IPS DF 4.7 (cell line): Measurements from ENCODE around the gene CLMN.

Experiments
- DNase-seq: peaks from one replicate; pipeline ENCODE4 v3.0.0-alpha.2; 2013; ENCODE audit warnings: low spot score; ENCODE audit errors: extremely low read depth

CLMN gene

DNA sequence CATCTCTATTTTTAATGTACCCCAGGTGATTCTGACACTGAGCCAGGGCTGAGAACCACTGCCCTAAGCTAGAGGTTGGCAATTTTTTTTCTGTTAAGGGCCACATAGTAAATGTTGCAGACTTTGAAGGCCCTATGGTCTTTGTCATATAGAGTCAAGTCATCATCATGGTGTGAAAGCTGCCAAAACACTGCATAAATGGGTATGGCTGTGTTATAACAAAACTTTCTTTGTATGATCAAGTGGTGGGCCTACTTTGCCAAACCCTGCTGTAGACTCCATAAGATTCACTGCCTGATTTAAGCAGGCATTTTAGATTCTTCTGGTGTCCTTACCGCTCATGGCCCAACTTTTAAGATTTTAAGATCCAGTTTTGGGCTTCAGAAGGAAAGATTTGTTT is 76.8 kb downstream of the CLMN start:
- DNase-seq, result no peak

DNA sequence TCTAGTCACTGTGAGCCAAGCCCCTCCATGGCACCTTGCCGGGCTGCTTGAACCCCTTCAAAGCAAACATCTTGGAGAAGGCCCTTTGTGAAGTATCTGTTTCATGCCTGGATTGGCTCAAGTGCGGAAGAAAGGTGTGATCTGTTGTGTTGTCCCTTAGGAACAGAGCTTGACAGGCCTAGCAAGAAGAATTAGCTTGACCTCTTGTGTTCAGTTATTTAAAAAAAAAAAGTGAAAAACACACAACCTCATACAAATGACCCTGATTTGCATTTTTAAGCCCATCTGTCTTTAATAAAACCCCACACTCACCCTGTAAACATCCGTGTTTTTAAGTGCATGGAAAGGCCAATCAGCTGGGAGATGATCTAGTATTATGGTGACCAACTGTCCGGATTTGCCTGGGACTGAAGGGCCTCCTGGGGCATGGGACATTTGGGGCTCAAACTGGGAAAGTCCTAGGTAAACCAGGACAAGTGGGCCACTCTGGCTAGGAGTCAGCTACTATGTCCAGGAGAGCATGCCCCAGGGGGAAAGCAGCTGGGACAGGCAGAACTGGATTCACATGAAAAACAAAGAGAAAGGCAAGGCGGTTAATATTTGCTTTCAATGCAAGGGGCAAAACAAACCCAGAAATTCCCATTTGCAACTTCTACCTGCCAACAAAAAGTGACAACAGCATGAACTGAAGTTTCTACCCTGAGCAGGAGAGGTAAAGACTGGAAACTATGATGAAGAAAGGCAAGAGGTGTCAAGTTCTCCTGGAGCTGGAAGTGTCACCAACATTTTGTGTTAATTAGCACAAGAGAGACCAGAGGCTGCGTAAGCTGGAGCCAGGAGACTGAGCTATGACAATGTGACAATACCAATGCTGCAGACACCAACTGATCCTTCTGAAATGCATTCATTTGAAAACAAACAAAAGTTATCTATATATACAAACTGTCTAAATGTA is 78.6 kb downstream of the CLMN start:
- DNase-seq, result no peak

DNA sequence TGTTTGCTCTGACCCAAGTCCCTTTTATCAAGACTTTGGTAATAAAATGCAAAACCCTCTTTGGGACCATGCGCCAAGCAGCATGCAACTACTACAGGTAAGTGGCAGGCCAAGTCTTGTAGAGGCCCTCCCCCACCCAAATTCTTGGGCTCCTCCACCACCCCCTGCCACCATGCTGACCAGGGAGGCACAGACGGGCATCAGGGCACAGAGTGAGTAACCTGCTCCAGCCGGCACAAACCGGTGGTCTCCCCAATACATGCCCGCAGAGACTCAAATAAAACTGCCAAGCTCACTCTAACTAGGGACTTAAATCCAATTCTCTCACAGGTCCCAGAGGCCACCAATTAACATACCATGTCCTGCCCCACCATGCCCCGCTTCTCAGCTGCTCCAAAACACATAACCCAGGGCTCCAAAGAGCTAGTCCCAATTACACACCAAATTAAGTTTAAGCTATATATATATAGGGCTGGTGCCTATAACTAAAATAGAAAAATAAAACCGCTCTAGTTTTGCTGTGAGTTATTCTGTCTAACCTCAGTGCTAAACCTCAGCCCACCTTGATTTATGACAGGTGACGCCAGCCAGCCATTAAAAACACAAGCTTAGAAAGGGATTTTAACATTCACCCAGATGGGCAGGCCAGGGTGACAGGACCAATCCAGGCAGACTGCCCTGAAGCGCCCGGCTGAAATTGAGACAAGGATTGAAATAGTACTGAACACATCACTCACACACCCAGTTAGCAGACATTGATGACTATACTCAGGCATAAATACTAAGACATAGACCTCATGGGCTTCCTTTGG is 81.0 kb downstream of the CLMN start:
- no peak for DNase-seq

DNA sequence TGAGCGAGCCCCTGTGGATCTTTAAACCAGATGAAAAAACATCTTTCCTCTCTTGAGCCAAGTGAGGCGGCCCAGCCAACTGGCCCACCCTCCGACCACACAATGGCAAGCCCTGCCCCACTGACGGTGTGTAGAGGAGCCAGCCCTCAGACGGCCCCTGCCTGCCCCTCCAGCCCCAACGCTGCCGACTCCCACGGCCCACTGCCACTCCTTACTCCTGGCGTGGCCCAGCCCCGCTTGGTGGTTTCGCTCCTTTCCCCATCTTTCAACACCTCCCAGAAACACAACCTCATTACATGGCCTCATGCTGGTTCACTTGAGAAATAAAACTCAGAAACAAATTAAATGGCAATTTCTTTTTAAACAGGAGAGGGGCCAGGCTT is 81.8 kb downstream of the CLMN start:
- DNase-seq, result no peak

DNA sequence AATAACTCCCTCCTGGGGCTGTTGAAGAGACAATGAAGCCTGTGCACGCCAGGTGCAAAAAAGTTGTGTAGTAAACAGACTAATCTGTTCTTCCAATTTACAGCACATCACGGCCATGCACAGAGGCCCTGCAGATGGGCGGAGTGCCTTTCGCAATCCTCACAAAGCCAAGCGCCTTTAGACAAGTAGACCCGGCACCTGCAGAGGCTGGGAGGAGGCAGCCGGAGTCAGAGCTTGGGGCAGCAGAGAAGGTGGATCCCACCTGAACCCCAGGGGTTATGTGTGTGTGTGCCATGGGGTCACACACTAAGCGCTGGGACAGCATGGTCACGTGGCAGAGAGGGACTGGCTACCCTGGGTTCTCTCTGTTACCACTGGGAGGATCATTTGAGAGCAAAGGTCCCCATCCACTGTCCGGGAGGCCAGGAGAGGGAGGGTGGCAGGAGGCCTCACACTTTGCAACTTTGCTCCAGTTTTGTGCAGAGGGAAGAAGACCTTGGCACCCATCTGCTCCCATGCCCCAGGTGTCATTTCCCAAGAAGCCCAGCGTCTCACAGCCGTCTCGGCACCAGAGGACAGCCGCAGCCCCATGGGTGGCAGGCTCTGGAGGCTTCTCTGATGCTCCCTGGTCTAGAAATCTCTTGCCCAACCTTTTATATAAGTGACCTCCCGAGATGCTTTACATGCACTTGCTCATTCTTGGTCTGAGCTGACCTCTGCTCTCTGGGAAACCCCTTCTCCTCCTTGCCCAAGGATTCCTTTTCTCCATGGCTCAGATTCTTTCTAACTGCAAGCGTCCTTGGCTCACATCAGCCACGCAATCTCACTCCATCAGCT is 82.4 kb downstream of the CLMN start:
- DNase-seq, result no peak

DNA sequence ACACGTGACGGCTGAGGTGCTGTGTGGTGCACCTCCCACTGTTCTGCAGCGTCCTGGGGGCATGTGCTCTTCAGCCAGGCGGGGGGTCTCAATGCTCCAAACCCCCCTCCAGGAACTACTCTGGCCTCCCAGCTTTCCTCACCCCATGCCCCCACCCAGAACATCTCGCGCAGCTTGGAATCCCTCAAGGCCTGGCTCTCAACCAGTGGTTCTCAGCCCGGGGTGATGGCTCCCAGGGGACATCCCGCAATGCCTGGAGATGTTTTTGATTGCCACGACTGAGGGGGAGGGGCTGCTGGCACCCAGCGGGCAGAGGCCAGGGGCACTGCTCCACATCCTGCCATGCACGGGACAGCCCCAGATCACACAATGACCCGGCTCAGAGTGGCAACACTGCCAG is 83.5 kb downstream of the CLMN start:
- DNase-seq, result no peak

DNA sequence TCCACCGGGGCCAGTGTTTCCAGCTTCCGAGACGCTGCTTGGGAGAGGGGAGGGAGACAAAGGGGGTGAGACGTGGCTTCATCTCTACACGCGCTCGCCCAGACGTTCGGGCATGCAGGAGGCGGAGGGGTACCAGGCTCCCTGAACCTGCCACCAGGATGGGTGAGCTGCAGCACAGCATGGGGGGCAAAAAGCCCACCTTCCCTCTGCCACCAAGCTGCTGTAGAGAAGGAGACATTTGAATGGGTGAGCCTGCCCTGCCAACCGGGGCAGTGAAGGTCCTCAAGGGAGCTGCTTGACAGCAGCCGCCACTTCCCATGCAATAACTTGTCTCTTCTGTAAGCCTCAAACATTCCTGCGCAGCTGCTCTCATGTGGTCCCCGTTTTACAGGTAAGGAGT is 83.9 kb downstream of the CLMN start:
- DNase-seq, result no peak

DNA sequence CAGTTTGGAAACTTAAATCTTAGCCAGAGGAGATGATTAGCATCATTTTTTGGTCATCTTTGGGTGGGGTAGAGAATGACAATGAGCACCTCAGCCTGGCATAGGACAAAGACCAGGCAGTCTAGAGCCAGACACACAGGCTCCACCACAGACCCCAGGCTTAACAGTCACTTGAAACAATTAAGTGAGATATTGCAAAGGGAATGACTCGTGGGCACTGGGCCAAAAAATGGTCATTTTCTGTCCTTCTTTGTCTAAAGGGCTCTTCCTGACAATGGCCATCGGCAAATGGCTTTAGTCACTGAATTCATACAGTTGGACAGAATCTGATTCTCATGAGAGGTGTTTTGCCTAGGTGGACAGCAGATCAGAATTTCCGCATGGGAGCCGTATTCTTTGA is 84.4 kb downstream of the CLMN start:
- no peak for DNase-seq

DNA sequence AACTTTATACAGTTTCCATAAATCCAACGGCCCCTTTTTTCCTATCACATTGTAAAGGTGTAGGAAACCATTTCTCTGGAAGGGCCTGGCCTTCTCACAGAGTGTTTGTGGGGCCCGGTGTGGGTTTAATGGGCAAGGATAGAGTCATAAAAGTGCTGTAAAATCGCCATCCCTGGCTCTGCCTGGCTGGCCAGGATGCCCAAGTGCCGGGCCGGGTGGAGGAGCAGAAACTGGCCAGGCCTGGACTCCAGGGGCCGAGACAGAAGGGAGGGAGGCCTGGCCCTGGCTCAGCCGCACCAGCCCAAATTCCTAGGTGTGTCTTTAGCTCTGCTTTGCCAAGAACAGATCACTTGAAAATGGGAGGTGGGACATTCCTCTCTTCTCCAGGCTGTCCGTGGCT is 85.3 kb downstream of the CLMN start:
- DNase-seq, result no peak

DNA sequence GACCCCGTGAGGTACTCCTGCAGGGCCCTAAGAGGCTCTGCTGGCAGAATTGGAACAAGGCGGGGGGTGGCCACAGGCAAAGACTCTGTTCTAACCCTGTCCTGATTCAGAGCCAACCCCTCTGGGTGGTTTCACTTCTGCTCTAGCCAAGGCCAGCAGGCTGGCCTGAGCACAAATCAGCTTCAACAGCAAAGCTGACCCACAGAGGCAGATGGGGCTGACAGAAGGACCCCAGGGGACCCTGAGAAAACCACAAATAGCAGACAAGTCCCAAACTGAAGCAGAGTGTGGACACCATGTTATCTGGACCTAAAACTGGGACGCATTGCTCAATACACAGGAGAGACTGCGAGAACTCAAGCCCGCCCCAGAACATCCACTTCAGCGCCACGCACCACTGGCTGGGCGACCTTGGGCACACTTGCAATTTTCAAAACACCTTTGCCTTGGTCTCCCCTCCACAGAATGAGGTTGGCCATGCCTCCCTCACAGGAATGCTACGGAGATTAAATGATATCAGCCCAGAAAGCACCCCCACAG is 85.9 kb downstream of the CLMN start:
- no peak for DNase-seq

DNA sequence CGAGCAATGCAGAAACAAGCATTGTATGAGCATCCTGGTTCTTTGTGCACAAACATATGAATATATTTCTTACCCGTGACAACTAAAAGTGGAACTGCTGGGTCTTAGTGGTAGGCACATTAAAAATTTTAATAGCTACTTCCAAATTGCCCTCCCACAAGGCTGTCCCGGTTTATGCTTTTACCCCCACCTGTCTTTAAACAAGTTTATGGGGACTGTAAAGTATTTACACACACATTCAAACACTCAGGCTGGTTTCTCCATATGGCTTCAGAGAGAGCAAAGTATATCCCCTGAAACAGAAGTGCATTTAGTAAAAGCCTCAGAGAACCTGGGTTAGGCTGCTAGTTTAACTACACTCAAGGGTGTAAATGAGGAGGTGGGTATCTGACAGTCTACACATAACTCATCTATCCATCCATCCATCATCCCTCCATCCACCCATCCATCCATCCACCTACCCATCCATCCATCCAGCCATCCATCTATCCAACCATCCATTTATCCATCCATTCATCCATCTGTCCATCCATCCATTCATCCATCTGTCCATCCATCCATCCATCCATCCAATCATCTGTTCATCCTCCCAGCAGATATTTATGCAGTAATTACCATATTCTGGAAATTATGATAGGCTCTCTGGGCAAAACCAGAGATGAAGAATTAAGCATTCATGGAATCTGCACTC is 86.7 kb downstream of the CLMN start:
- DNase-seq, result no peak

DNA sequence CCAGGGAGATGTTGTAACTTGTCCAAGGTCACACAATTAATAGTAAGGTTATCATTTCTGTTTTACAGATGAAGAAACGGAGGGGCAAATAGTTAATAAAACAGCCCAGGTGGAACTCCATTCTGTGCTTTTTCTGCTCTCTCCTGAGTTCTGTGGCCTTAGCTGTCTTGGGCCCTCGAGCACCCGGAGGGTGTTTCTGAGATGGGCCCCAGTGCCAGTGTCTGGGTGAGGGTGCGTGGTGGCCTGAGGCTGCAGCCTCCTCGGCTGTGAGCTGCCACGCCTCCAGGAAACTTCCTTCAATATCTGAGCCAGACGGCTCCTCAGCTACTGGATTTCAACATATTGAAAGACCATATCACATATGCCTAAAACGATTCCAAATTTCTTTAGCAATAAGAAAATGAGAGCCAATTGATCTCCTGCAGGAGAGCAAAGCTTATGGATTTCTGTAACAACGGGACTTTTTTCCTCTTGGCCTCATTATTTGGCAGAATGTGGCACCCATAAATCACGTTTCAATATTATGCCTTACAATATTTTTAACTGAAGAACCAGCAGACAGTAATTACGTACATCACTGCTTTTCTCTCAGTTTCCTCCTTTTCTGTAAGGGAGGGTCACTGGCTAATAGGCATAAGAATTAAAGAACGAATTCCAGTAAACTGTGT is 87.6 kb downstream of the CLMN start:
- DNase-seq, result no peak

DNA sequence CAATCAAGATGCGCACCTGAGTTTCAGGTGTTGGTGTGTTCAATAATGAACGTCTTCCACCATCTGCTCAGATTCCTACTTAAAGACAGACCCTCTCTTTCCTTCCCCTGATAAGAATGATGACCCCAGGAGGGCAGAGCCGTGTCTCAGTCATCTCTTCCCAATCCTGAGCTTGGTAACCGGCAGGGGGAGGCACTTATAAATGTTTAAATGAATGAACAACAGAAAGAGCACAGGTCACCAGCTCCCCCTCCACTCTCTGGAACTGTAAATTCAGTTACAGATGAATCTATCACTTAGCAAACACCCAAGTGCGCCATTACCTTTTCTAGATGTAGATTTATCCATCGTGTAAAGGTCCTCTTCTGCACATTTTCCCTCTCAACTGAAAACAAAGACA is 90.0 kb downstream of the CLMN start:
- no peak for DNase-seq

DNA sequence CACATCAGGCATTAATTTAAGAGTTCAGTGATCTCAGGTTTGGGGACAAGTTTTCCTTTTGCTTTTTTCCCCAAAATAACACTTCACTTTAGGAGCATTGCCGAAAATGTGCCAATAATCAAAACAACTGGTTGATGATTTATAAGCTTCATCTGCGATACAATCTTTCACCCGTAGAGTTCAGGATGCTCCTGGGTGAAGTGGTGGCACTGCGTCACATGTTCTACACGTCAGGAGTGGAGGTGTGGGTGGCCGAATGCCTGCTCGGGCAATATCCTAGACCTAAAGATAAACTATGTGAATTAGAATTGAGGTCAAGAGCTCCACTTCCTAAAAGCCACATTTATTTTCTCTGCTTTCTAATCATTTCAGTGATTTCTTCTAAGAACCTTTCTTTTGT is 91.5 kb downstream of the CLMN start:
- DNase-seq, result no peak

DNA sequence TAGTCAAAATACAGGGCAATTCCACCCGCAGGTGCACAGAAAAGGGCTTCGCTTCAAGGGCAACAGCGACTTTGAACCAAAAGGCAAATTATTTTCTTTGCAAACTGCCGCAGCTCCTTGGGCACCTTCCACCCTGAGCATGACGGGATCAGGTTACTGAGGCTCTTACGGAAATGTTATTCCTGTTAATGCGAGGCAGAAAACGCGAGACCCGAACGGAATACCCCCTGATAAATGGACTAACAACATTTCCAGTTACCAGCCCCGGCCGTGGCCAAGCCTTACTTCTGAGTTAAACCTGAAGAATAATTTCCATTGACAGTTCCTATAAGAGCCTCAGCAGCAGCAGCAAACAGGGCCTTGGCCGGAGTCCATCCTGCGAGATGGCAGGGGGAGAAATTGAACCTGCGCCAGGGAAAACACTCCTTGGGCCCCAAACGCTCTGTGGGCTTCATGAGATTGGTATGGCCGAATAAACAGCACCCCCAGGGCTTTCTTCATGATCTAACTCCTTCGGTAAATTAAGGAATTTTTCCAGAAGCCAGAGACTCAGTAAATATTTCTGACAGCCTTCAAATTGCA is 92.3 kb downstream of the CLMN start:
- DNase-seq, result no peak

DNA sequence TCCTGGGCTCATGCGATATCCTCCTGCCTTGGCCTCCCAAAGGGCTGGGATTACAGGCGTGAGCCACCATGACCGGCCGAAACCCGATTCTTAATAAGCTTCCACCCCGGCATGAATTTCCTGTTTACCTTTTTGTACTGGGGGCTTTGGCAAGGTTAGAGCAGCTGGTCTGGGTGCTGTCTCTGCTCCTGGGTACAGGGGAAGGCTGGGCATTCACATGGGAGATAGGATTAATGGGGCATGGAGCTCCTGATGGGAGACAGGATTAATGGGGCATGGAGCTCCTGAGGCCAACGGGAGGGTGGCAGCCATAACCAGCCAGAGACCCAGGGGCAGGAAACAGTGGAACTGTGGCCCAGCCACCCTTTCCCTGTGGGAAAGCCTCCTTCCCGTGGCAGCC is 92.9 kb downstream of the CLMN start:
- no peak for DNase-seq

DNA sequence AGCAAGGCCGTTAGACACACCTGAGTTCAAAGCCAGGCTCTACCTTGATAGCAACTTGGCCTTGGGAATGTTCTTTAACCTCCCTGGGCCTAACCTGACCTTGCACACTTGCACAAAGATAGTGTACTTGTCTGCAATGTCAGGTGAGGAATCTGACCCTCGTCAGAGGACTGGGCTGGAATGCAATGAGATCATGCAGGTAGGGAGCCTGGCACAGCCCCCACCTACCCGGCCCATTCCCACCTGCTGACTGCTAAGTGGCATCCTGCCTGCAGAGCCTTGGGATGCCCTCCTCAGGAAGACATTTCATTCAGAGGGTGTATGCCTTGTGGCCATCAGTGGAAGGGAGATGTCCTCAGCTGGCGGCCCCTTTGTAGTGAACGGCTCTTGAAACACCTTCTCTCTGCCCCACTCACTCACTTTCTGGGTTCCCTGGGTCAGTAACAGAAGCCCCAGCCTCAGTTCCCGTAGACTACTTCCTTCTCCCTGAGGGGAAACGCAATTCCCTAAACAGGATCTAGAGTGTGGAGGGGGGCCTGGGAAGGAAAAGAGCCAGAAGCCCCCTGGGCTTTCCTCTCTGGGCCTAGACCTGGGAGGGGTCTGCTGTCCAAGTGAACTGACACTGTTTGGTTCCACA is 94.3 kb downstream of the CLMN start:
- DNase-seq, result no peak

DNA sequence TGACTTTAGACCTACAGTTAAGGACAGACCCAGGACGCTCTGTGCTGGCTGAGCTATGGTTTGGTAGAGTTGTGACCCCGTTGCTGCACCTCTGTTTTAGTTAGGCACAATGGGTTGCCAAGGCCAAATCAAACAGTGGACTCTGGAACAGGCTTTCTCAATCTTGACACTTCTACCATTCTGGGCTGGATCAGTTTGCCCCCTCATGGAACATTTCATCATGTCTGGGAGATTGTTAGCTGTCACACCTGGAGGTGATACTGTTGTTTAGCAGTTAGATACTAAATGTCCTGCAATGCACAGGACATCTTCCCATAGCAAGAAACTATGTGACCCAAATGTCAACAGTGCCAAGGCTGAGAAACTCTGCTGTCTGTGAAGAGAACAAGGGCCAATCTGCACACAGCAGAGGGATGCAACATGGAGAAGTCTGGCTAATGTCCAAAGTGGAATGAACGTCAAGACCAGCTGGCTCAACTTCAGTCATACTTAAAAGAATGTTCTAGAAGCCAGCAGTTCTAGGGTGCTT is 96.8 kb downstream of the CLMN start:
- DNase-seq, result no peak

DNA sequence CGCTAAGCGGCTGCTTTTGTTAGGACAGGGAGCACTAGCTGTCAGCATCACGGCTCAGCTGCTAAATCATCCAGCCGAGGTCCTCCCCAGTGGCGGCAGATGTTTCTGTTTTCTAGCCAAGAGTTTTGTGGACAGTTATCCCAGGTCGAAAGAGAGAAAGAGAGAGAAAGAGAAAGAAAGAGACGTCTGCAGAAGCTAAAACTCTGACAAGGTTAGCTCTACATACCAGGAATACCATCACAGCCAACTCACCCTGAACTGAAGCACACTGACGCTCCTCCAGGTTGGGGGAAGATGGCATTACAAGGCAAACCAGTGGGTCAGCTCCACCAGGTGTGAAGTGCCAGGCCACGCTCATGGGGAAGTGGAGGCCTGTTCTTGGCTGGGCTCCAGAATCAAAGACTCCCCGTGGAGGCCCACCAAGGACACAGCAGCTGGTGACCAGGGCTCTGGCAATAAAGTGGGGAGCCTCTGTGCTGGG is 97.5 kb downstream of the CLMN start:
- no peak for DNase-seq
